GM18873 (cell line): ENCODE results near the gene AP1S2.
"Not testable (repeated sequence)": the region's sequence is repeated elsewhere in the genome, so short reads cannot be mapped to it uniquely, and the experiment has no call there.

Experiments
- ATAC-seq: cut with Tn5 transposase; IDR thresholded peaks from one replicate; pipeline ENCODE4 v1.9.1; 2021; ENCODE audit warnings: mild to moderate bottlenecking, moderate library complexity, moderate number of reproducible peaks; ENCODE audit not compliant: unreplicated experiment, low FRiP score

AP1S2 gene

GRCh38 chrX:15854712-15855567, at the start of gene AP1S2:
Gene AP1S2, minus strand, starts transcription at chrX:15854813. Its CDS starts 2,289 bp downstream, at chrX:15852524.
- peak; percentile 96 for ATAC-seq

- peak; percentile 89 for ATAC-seq
Measured at GRCh38 chrX:15903186-15903681, 48.6 kb upstream of the AP1S2 start.

- no peak for ATAC-seq
Measured at GRCh38 chrX:15895334-15895733, 40.7 kb upstream of the AP1S2 start.

- ATAC-seq: no peak
Measured at GRCh38 chrX:15894724-15895123, 40.1 kb upstream of the AP1S2 start.

- ATAC-seq: no peak
Measured at GRCh38 chrX:15890463-15890862, 35.9 kb upstream of the AP1S2 start.

GRCh38 chrX:15888062-15888461, 33.4 kb upstream of the AP1S2 start:
- ATAC-seq: no peak

- ATAC-seq: no peak
Measured at GRCh38 chrX:15883540-15883863, 28.9 kb upstream of the AP1S2 start.

GRCh38 chrX:15882704-15883539, 28.3 kb upstream of the AP1S2 start:
- peak; percentile 86 for ATAC-seq

GRCh38 chrX:15881381-15881897, 26.8 kb upstream of the AP1S2 start:
- no peak for ATAC-seq

- ATAC-seq: not testable (repeated sequence)
Measured at GRCh38 chrX:15877914-15878313, 23.3 kb upstream of the AP1S2 start.

GRCh38 chrX:15877380-15877779, 22.8 kb upstream of the AP1S2 start:
- ATAC-seq: no peak

GRCh38 chrX:15874672-15875071, 20.1 kb upstream of the AP1S2 start:
- no peak for ATAC-seq

GRCh38 chrX:15873566-15873965, 19.0 kb upstream of the AP1S2 start:
- no peak for ATAC-seq

GRCh38 chrX:15870310-15870709, 15.7 kb upstream of the AP1S2 start:
- ATAC-seq: no peak

- ATAC-seq: no peak
Measured at GRCh38 chrX:15869695-15870094, 15.1 kb upstream of the AP1S2 start.

- no peak for ATAC-seq
Measured at GRCh38 chrX:15866147-15866546, 11.5 kb upstream of the AP1S2 start.

- no peak for ATAC-seq
Measured at GRCh38 chrX:15864629-15865028, 10.0 kb upstream of the AP1S2 start.

- ATAC-seq: no peak
Measured at GRCh38 chrX:15864023-15864422, 9.4 kb upstream of the AP1S2 start.

- ATAC-seq: no peak
Measured at GRCh38 chrX:15860921-15861320, 6.3 kb upstream of the AP1S2 start.

GRCh38 chrX:15858051-15858450, 3.4 kb upstream of the AP1S2 start:
- no peak for ATAC-seq

GRCh38 chrX:15856636-15857035, 2.0 kb upstream of the AP1S2 start:
- no peak for ATAC-seq
